ENCODE data around the gene ITM2B.

ITM2B gene

DNA sequence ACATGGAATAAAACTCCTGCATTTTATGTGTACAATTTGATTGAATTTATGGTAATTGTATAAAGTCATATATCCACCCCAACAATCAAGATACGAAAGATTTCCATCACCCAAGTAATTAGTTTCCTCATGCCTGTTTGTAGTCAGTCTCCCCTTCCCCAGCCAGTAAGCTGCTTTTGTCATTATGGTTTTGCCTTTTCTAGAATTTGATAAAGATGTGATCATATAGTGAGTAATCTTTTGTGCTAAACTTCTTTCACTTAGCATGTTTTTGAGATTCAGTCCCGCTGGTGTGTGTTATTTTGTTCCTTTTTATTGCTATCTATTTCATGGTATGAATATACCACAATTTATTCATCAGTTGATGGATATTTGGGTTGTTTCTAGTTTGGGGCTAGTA, 16.0 kb downstream of the ITM2B start:
- in situ Hi-C loops (cut with HindIII; ENCODE audit: low pct_ligation_motif_present, low sequenced_read_pairs): no loop called here
- no peak overlapping the region for H3K4me3 ChIP-seq (ENCODE audit: low read depth, low read length)
- peaks cover 2% of the 10 kb centered on the region for H3K36me3 ChIP-seq (replicated peaks)
- H3K27ac ChIP-seq: no peak overlapping the region
- TF ChIP-seq, protein P1, sequence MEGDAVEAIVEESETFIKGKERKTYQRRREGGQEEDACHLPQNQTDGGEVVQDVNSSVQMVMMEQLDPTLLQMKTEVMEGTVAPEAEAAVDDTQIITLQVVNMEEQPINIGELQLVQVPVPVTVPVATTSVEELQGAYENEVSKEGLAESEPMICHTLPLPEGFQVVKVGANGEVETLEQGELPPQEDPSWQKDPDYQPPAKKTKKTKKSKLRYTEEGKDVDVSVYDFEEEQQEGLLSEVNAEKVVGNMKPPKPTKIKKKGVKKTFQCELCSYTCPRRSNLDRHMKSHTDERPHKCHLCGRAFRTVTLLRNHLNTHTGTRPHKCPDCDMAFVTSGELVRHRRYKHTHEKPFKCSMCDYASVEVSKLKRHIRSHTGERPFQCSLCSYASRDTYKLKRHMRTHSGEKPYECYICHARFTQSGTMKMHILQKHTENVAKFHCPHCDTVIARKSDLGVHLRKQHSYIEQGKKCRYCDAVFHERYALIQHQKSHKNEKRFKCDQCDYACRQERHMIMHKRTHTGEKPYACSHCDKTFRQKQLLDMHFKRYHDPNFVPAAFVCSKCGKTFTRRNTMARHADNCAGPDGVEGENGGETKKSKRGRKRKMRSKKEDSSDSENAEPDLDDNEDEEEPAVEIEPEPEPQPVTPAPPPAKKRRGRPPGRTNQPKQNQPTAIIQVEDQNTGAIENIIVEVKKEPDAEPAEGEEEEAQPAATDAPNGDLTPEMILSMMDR (IDR thresholded peaks at IDR 0.05; ENCODE audit: low read depth, low read length, missing control alignments): no peak
- no peaks in the 10 kb centered on the region for H3K27me3 ChIP-seq (replicated peaks)
- no peak for DNase-seq

DNA sequence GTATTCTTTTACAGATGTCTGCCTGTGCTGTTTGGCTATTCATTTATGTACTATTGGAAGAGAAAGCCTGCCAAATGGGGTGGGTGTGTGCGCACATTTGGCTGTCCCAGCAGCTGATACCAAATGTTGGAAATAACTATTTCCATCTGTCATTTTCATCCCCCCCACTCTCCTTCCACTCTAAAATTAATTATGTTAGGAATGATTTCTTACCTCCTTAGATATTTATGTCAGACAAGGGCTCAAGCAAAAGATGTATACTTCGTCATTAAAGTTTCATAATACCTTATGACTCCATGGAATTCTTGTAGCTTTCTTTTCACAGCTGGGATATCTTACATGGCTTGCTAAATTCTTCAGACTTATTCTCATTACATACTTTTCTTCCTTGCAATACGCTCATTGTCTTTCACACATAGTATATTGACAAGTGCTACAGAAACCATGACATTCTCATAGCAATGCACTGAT, 18.6 kb downstream of the ITM2B start:
- Histone ChIP-seq H3K27me3 (replicated peaks) (no peaks in the 10 kb centered on the region), H3K36me3 (replicated peaks) (peaks cover 19% of the 10 kb centered on the region), H3K4me3 (ENCODE audit: low read depth, low read length) (no peak overlapping the region), H3K27ac (no peak overlapping the region)
- TF ChIP-seq, protein P1 (IDR thresholded peaks at IDR 0.05; ENCODE audit: low read depth, low read length, missing control alignments): no peak
- in situ Hi-C loops (cut with HindIII; ENCODE audit: low pct_ligation_motif_present, low sequenced_read_pairs): no loop called here
- no peak for DNase-seq

DNA sequence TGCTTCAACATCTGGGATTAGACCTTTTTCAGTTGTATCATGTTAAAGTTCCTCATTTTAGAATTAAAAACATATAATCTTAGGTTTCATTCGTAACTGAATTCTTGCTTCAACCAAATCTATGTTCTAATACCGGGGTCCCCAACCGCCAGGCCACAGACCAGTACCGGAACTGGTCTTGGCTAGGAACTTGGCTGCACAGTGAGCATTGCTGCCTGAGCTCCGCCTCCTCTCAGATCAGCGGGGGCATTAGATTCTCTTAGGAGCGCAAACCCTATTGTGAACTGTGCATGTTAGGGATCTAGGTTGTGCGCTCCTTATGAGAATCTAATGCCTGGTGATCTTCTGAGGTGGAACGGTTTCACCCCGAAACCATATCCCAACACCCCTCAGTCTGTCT, 19.2 kb downstream of the ITM2B start:
- TF ChIP-seq, protein P1 (IDR thresholded peaks at IDR 0.05; ENCODE audit: low read depth, low read length, missing control alignments): no peak
- Histone ChIP-seq H3K4me3 (ENCODE audit: low read depth, low read length) (no peak overlapping the region), H3K27me3 (replicated peaks) (no peaks in the 10 kb centered on the region), H3K36me3 (replicated peaks) (peaks cover 21% of the 10 kb centered on the region), H3K27ac (no peak overlapping the region)
- DNase-seq: no peak
- in situ Hi-C loops (cut with HindIII; ENCODE audit: low pct_ligation_motif_present, low sequenced_read_pairs): no loop called here

DNA sequence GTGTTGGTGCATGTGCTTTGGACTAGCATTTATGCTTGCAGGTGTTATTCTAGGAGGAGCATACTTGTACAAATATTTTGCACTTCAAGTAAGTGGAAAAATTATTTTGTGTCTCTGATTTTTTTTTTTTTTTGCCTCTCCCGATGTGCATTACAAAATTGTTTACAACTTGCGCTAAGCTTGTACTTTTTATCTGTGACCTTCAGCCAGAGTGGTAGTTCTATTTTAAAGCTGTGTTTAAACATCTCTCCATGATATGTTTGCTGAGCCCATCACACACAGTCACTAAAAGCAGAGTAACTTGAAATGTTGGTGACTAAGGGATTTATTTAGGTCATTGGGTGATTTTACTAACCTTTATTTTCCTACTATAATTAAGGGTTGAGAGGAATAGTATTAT, 20.8 kb downstream of the ITM2B start:
- no peak for DNase-seq
- Histone ChIP-seq H3K4me3 (ENCODE audit: low read depth, low read length) (no peak overlapping the region), H3K36me3 (replicated peaks) (peaks cover 30% of the 10 kb centered on the region), H3K27me3 (replicated peaks) (no peaks in the 10 kb centered on the region), H3K27ac (no peak overlapping the region)
- TF ChIP-seq, protein P1 (IDR thresholded peaks at IDR 0.05; ENCODE audit: low read depth, low read length, missing control alignments): no peak
- in situ Hi-C loops (cut with HindIII; ENCODE audit: low pct_ligation_motif_present, low sequenced_read_pairs): no loop called here

DNA sequence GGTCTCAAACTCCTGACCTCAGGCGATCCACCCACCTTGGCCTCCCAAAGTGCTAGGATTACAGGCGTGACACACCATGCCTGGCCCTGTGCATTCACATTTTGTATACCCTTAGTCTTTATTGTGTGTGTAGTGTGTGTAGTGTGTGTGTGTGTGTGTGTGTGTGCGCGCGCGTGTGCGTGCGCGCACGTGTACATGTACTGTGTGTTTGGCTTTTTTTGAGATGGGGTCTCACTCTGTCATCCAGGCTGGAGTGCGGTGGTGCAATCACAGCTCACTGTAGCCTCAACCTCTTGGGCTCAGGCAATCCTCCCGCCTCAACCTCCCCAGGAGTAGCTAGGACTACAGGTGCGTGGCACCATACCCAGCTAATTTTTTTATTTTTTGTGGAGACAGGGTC, 22.1 kb downstream of the ITM2B start:
- H3K27ac ChIP-seq: no peak overlapping the region
- DNase-seq: no peak
- no peak overlapping the region for H3K4me3 ChIP-seq (ENCODE audit: low read depth, low read length)
- in situ Hi-C loops (cut with HindIII; ENCODE audit: low pct_ligation_motif_present, low sequenced_read_pairs): no loop called here
- TF ChIP-seq, protein P1 (IDR thresholded peaks at IDR 0.05; ENCODE audit: low read depth, low read length, missing control alignments): no peak
- H3K36me3 ChIP-seq (replicated peaks): peaks cover 40% of the 10 kb centered on the region
- H3K27me3 ChIP-seq (replicated peaks): no peaks in the 10 kb centered on the region

DNA sequence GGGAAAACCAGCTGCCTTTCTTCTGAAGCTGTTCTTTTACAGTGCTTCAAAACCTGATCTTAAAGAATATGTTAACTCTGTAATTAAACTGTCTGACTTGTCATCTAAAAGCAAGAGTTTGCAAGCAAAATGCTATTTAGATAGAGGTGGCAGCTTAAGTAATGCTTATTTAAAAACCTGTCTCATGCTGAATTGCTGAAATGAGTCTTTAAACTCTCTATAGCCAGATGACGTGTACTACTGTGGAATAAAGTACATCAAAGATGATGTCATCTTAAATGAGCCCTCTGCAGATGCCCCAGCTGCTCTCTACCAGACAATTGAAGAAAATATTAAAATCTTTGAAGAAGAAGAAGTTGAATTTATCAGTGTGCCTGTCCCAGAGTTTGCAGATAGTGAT, 22.9 kb downstream of the ITM2B start:
- peaks cover 41% of the 10 kb centered on the region for H3K36me3 ChIP-seq (replicated peaks)

More for the DNA sequence above, 22.9 kb downstream of the ITM2B start:
- H3K27ac ChIP-seq: no peak overlapping the region
- H3K4me3 ChIP-seq (ENCODE audit: low read depth, low read length): no peak overlapping the region
- no peak for DNase-seq
- TF ChIP-seq, protein P1 (IDR thresholded peaks at IDR 0.05; ENCODE audit: low read depth, low read length, missing control alignments): no peak
- in situ Hi-C loops (cut with HindIII; ENCODE audit: low pct_ligation_motif_present, low sequenced_read_pairs): no loop called here
- H3K27me3 ChIP-seq (replicated peaks): no peaks in the 10 kb centered on the region

All from brain microvascular endothelial cell (primary cell).